Kidney (tissue), 14 donors: ENCODE results near the gene PDILT. TPM values are rescaled to one million over a fixed set of nuclear protein-coding genes. Genes with fewer than 3 reads are reported as not detected.
A peak's percentile ranks its signal among the peaks of the same experiment; 100 is the strongest.

Experiments used
- DNase-seq, 5 donors: peaks; one replicate each; pipeline ENCODE4 v3.0.0-alpha.2; 2013 to 2020
- FAIRE-seq: peaks from 2 replicates; lab custom pipeline; 2012; peaks lifted over from hg19 to GRCh38; lab: Jason Lieb, UNC
- H3K27ac ChIP-seq, 2 donors: one replicate each; pipeline ENCODE4 v1.7.0; 2013; ENCODE audit warnings: low read depth in 2 of 2, low read length in 2 of 2, inconsistent platforms in 1 of 2
- H3K27me3 ChIP-seq: one replicate; pipeline ENCODE4 v1.7.1; 2013; ENCODE audit warnings: low read length, inconsistent platforms; ENCODE audit not compliant: control insufficient read depth, insufficient read depth
- H3K36me3 ChIP-seq, 3 donors: one replicate each; pipeline versions ENCODE4 v1.7.0 to v1.7.1; 2013; ENCODE audit warnings: low read length in 3 of 3, control low read depth in 1 of 3, inconsistent platforms in 1 of 3; ENCODE audit not compliant: insufficient read depth in 3 of 3, control insufficient read depth in 2 of 3
- H3K4me1 ChIP-seq, 3 donors: one replicate each; pipeline versions ENCODE4 v1.7.0 to v1.7.1; 2013; ENCODE audit warnings: low read length in 3 of 3, inconsistent platforms in 1 of 3, low read depth in 1 of 3; ENCODE audit not compliant: control insufficient read depth in 2 of 3, insufficient read depth in 2 of 3
- H3K4me3 ChIP-seq, 3 donors: one replicate each; pipeline versions ENCODE4 v1.7.0 to v1.8.1; 2013; ENCODE audit warnings: low read length in 3 of 3, control low read depth in 1 of 3, inconsistent platforms in 1 of 3
- H3K9ac ChIP-seq, 3 donors: one replicate each; pipeline versions ENCODE4 v1.7.0 to v1.7.1; 2013; ENCODE audit warnings: low read length in 3 of 3, control low read depth in 1 of 3, inconsistent platforms in 1 of 3
- H3K9me3 ChIP-seq, 3 donors: one replicate each; pipeline versions ENCODE4 v1.7.0 to v1.7.1; 2013; ENCODE audit warnings: low read length in 3 of 3, control low read depth in 1 of 3, inconsistent platforms in 1 of 3; ENCODE audit not compliant: control insufficient read depth in 2 of 3, insufficient read depth in 1 of 3
- intact Hi-C: fragments of 100-400 bp; cut with DNase I; formaldehyde crosslinking; loops from one replicate; pipeline ENCODE4 v1.11.1; 2022
- polyA plus RNA-seq: library from polyadenylated mRNA; stranded (reverse); fragments of 350-450 nt; fragmentation: Illumina TruSeq; extraction: RNeasy Lipid Tissue Mini Kit (QIAGEN cat#74804); gene quantifications from one replicate; pipeline ENCODE4 v1.2.3, GENCODE V29; 2014; ENCODE audit warnings: low read depth, low replicate concordance; ENCODE audit not compliant: insufficient read depth
- total RNA-seq: library from RNA; stranded (reverse); fragmentation: NEBNext Ultra II Directional; extraction: Animal tissue kit (Norgen Biotek cat#: 25700); gene quantifications from one replicate; pipeline ENCODE4 v1.2.1, GENCODE V29; 2021
- TF ChIP-seq, protein P1 (sequence below): IDR thresholded peaks from 3 replicates; pipeline ENCODE4 v1.5.1; 2012; ENCODE audit warnings: mild to moderate bottlenecking, moderate library complexity, borderline replicate concordance; ENCODE audit not compliant: insufficient read depth; ENCODE audit errors: extremely low read depth
- donor health status: control.
- donor health status: control.
- donor health status: control.
- donor health status: control.
- donor health status: control.
- donor health status: DM: yes; HTN: yes; CAD: no.
- donor health status: Normal renal cell carcinoma (clear cell type).

The PDILT gene
- total and polyA plus RNA-seq, 2 donors from 2014 or later, result not detected

DNA sequence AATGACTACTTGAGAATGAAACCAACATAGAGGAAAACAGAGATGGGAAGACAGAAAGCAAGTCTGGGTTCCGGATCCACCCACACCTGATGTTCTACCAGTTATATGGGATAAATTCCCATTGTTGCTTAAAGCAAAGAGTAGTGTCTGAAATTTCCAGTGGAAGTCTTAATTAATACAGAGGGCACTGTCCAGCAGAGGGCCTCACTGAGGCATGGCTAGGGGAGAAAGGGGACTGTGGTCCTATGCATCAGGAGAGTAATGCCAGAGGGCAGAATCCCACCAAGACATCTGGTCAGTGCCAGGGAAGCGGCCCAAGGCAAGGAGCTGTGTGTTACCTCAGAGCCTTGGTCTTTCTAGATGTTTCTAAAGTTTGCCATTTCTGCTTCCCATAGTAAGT, 44.5 kb downstream of the PDILT start:
- Histone ChIP-seq H3K9me3 (no peaks in the 10 kb centered on the region), H3K27ac (no peak overlapping the region), H3K9ac (no peak overlapping the region), H3K4me3 (no peak overlapping the region), H3K4me1 (peaks cover 0 to 4% (median 0%) of the 10 kb centered on the region in 3 donors), H3K36me3 (no peaks in the 10 kb centered on the region), H3K27me3 (no peaks in the 10 kb centered on the region)
- DNase-seq (peak in 1 of 5 donors; percentile 26), FAIRE-seq (no peak)
- TF ChIP-seq, protein P1, sequence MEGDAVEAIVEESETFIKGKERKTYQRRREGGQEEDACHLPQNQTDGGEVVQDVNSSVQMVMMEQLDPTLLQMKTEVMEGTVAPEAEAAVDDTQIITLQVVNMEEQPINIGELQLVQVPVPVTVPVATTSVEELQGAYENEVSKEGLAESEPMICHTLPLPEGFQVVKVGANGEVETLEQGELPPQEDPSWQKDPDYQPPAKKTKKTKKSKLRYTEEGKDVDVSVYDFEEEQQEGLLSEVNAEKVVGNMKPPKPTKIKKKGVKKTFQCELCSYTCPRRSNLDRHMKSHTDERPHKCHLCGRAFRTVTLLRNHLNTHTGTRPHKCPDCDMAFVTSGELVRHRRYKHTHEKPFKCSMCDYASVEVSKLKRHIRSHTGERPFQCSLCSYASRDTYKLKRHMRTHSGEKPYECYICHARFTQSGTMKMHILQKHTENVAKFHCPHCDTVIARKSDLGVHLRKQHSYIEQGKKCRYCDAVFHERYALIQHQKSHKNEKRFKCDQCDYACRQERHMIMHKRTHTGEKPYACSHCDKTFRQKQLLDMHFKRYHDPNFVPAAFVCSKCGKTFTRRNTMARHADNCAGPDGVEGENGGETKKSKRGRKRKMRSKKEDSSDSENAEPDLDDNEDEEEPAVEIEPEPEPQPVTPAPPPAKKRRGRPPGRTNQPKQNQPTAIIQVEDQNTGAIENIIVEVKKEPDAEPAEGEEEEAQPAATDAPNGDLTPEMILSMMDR, result peak; percentile 19
- intact Hi-C loops, result no loop called here

DNA sequence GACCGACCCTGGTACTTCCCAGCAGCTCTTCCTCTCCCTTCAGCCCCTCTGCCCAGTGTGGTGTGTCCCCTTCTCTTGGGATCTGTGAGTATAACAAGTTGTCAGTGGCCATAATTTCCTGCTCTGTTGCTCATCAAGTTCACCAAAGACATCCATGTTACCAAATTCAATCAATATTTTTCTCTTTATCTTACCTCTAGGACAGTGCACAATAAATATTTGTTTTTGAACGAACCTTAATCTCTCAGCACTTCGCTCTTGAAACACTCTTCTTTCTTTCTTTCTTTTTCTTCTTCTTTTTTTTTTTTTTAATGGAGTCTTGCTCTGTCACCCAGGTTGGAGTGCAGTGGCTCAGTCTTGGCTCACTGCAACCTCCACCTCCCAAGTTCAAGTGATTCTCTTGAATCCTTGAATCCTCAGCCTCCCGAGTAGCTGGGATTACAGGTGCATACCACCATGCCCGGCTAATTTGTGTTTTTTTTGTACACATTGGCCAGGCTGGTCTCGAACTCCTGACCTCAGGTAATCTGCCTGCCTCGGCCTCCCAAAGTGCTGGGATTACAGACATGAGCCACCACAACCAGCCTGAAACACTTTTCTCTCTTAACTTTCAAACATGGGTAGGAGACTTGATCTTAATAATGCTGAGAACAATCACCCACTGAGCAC, 49.3 kb downstream of the PDILT start:
- intact Hi-C loops, result no loop called here
- no peaks in the 10 kb centered on the region for H3K27me3 ChIP-seq
- TF ChIP-seq, protein P1, result no peak
- no peak overlapping the region for H3K4me3 ChIP-seq
- no peaks in the 10 kb centered on the region for H3K36me3 ChIP-seq
- H3K27ac ChIP-seq, result peak overlapping the region; percentile 56 to 81
- FAIRE-seq, result no peak
- H3K9me3 ChIP-seq, result no peaks in the 10 kb centered on the region
- no peak overlapping the region for H3K9ac ChIP-seq
- DNase-seq, result no peak
- peaks cover 0 to 7% (median 0%) of the 10 kb centered on the region in 3 donors for H3K4me1 ChIP-seq

DNA sequence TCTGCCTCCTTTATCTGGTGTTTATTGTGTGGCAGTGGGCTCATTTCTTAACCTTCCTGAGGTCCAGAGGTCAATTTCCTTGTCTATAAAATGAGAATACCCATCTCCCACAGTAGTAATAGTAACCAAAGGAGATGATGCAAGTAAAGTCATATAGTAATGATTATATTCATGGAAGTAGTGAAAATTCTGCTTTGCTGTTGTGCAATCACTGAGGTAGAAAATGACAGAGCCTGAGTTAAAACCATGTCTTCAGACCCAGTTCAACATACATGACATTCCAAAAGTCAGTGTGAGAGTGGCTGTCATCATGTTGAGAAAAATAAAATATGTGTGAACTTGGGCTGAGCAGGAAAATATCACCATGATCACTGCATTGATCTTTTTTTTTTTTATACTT, 51.2 kb downstream of the PDILT start:
- H3K9me3 ChIP-seq, result no peaks in the 10 kb centered on the region
- TF ChIP-seq, protein P1, result no peak
- DNase-seq, result no peak
- H3K4me3 ChIP-seq, result no peak overlapping the region
- intact Hi-C loops, result no loop called here
- H3K9ac ChIP-seq, result no peak overlapping the region
- peaks cover 0 to 7% (median 2%) of the 10 kb centered on the region in 3 donors for H3K4me1 ChIP-seq
- no peaks in the 10 kb centered on the region for H3K36me3 ChIP-seq
- no peak for FAIRE-seq
- peak overlapping the region; percentile 70 to 81 for H3K27ac ChIP-seq
- H3K27me3 ChIP-seq, result no peaks in the 10 kb centered on the region
